Heart left ventricle (tissue), 16 donors: Measurements from ENCODE around the gene LYPD1. TPM values are rescaled to one million over a fixed set of nuclear protein-coding genes. Genes with fewer than 3 reads are reported as not detected.

Experiments
- ATAC-seq, 4 donors: fragments of 200-7000 bp; cut with Tn5 transposase; one replicate each; pipeline ENCODE4 v1.9.1; 2020 to 2022; ENCODE audit warnings: moderate library complexity in 4 of 4, mild to moderate bottlenecking in 3 of 4, moderate number of reproducible peaks in 1 of 4
- DNase-seq, 5 donors: peaks; one replicate each; pipeline ENCODE4 v3.0.0-alpha.2; 2020
- H3K27ac ChIP-seq, 12 donors: fragments of 200-600 bp; sonication (generic) in 4 of 12; one replicate each; pipeline versions ENCODE4 v1.5.0 to v1.8.0; 2016 to 2022; ENCODE audit warnings: mild to moderate bottlenecking in 2 of 12
- H3K27me3 ChIP-seq, 9 donors: fragments of 200-600 bp; sonication (generic) in 2 of 9; one replicate each; pipeline versions ENCODE4 v1.5.1 to v1.8.0; 2016 to 2022; ENCODE audit warnings: mild to moderate bottlenecking in 3 of 9
- H3K36me3 ChIP-seq, 9 donors: fragments of 200-600 bp; sonication (generic) in 2 of 9; one replicate each; pipeline versions ENCODE4 v1.5.0 to v1.8.0; 2018 to 2022; ENCODE audit warnings: mild to moderate bottlenecking in 2 of 9
- H3K4me1 ChIP-seq, 12 donors: fragments of 200-600 bp; sonication (generic) in 4 of 12; one replicate each; pipeline versions ENCODE4 v1.5.0 to v1.8.0; 2016 to 2022; ENCODE audit warnings: mild to moderate bottlenecking in 3 of 12
- H3K4me3 ChIP-seq, 12 donors: fragments of 200-600 bp; sonication (generic) in 4 of 12; one replicate each; pipeline versions ENCODE4 v1.5.0 to v1.8.0; 2017 to 2022; ENCODE audit warnings: mild to moderate bottlenecking in 9 of 12, moderate library complexity in 4 of 12
- H3K9me3 ChIP-seq, 12 donors: fragments of 200-600 bp; sonication (generic) in 4 of 12; one replicate each; pipeline versions ENCODE4 v1.5.0 to v1.8.0; 2016 to 2022; ENCODE audit warnings: mild to moderate bottlenecking in 1 of 12
- POLR2A ChIP-seq, 2 donors: fragments of 450-650 bp; IDR thresholded peaks; one replicate each; pipeline ENCODE4 v1.6.1; 2017; ENCODE audit warnings: antibody characterized with exemption in 2 of 2, mild to moderate bottlenecking in 2 of 2, moderate library complexity in 2 of 2
- WGBS, 4 donors: extraction: QIAGEN DNeasy Blood & Tissue Kit in 2 of 4; methylation state at CpG; one replicate each; pipeline versions ENCODE4 v1.1.5 to v1.1.7; 2013 to 2018; 5-methylcytosine and 5-hydroxymethylcytosine counted together
- intact Hi-C, 10 donors: fragments of 100-400 bp; cut with DNase I; formaldehyde crosslinking; loops; one replicate each; pipeline versions ENCODE4 v1.11.1 to v1.14.2; 2022
- polyA plus RNA-seq, 2 donors: library from polyadenylated mRNA; stranded (reverse); fragments of 200-250 nt; gene quantifications; one replicate each; pipeline ENCODE4 v1.2.3, GENCODE V29; 2013
- total RNA-seq, 9 donors: library from RNA; depleted of rRNA in 2 of 9; stranded (reverse); fragments of >200 nt in 2 of 9; fragmentation: NEBNext Ultra II Directional in 3 of 9; extraction: Animal tissue kit (Norgen Biotek cat#: 25700) in 3 of 9; gene quantifications; one replicate each; pipeline versions ENCODE4 v1.1.0 to v1.2.4, GENCODE V29; 2016 to 2023
- TF ChIP-seq, protein P1 (sequence below), 12 donors: fragments of 200-600 bp; sonication (generic) in 4 of 12; IDR thresholded peaks; one replicate each; pipeline versions ENCODE4 v1.5.0 to v1.8.0; 2018 to 2022; ENCODE audit warnings: antibody characterized with exemption in 12 of 12, mild to moderate bottlenecking in 5 of 12
- donor health status: ischemic (EF 13 %, LVEDD 7.1; RV severe dilation, severe dysfunction).
- donor health status: healthy with polysubstance abuse.
- donor health status: DM: no; HTN: yes; CAD: no.
- donor health status: DM: no; HTN: no; CAD: no.
- donor health status: ischemic (EF 25% LVEDD 6.9; RV normal size, moderate dysfunction).
- donor health status: ischemic (EF 25% LVEDD 5.7; RV mildly dilated, moderate dysfunction).
- donor health status: healthy.
- donor health status: DM: yes; HTN: yes; CAD: no.
- donor health status: ischemic (EF 35%, LVEDD 5.7; RV mildly dilated, moderate dysfunction).
- donor health status: nonischemic (EF 11% LVEDD 7.7; RV severe dilation, severe dysfunction).
- donor health status: DM: yes; HTN: yes; CAD: no.
- donor health status: PGD.
- donor health status: ischemic (EF 29% LVEDD 5.4; RV normal size, mild dysfunction).
- donor health status: nonischemic (EF 23%, LVEDD 6.1; RV moderate dilation, normal function).

LYPD1 gene
- total and polyA plus RNA-seq, 11 donors, result 0.15 to 1.8 (median 0.34) TPM; not detected in 3

DNA sequence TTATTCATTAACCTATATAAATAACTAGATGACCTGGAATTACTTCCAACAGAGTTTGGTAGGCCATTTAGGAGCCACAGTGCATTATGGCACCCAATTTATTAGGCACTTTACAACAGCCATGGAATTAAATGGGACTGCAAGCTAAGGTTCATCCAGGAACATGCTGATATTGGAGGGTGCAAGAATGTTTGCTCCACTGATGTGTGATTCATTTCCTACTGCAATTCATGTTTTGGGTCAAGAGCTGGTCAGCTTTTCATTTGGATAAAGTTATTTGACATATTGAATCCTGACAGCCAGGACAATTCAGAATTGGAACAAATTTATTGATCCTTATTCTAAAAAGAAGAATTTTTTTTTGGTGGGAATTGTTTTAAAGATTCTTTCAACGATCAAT, 11.8 kb upstream of the LYPD1 start:
- intact Hi-C loops, result no loop called here
- no peak overlapping the region for H3K4me3 ChIP-seq
- no peaks in the 10 kb centered on the region for H3K36me3 ChIP-seq
- no peak for DNase-seq
- no peak for ATAC-seq
- no peak overlapping the region for H3K27ac ChIP-seq
- H3K27me3 ChIP-seq, result no peaks in the 10 kb centered on the region
- H3K4me1 ChIP-seq, result no peaks in the 10 kb centered on the region
- WGBS, 4 donors, result 96 to 100% (median 97%) methylated on average over 1 of the region's 1 CpG
- TF ChIP-seq, protein P1, sequence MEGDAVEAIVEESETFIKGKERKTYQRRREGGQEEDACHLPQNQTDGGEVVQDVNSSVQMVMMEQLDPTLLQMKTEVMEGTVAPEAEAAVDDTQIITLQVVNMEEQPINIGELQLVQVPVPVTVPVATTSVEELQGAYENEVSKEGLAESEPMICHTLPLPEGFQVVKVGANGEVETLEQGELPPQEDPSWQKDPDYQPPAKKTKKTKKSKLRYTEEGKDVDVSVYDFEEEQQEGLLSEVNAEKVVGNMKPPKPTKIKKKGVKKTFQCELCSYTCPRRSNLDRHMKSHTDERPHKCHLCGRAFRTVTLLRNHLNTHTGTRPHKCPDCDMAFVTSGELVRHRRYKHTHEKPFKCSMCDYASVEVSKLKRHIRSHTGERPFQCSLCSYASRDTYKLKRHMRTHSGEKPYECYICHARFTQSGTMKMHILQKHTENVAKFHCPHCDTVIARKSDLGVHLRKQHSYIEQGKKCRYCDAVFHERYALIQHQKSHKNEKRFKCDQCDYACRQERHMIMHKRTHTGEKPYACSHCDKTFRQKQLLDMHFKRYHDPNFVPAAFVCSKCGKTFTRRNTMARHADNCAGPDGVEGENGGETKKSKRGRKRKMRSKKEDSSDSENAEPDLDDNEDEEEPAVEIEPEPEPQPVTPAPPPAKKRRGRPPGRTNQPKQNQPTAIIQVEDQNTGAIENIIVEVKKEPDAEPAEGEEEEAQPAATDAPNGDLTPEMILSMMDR (IDR thresholded peaks at IDR 0.05), result no peak
- H3K9me3 ChIP-seq, result no peaks in the 10 kb centered on the region

DNA sequence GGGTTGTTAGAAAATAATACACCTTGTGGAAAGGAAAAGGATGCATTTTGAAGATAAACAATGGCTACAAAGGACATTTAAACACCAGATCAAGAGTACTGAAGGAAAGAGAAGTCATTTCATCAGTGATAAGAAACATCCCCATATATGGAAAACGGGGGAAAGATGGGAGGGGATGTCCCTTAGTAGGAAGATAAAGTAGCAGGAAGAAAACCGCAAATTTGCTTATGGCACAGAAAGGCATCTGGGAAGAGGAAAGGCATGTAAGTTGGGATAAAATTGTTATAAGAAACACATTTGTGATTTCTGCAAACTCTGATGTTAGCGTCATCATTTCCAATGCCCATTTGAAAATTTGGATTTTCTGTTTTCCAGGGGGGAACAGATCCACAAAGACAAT, 10.5 kb upstream of the LYPD1 start:
- TF ChIP-seq POLR2A (IDR thresholded peaks at IDR 0.05), result no peak
- TF ChIP-seq, protein P1 (IDR thresholded peaks at IDR 0.05), result no peak
- H3K27ac ChIP-seq, result no peak overlapping the region
- intact Hi-C loops, result no loop called here
- ATAC-seq (no peak), DNase-seq (no peak)
- no peaks in the 10 kb centered on the region for H3K9me3 ChIP-seq
- no peaks in the 10 kb centered on the region for H3K36me3 ChIP-seq
- no peaks in the 10 kb centered on the region for H3K4me1 ChIP-seq
- no peaks in the 10 kb centered on the region for H3K27me3 ChIP-seq
- H3K4me3 ChIP-seq, result no peak overlapping the region
- WGBS, 4 donors, result 71 to 77% (median 75%) methylated on average over 3 of the region's 3 CpGs

GRCh38 chr2:132678483-132678882, 8.5 kb upstream of the LYPD1 start:
- no peak overlapping the region for H3K27ac ChIP-seq
- DNase-seq, result no peak
- 90 to 95% (median 90%) methylated on average over 2 of the region's 2 CpGs for WGBS, 4 donors
- peaks cover 0 to 3% (median 0%) of the 10 kb centered on the region in 9 donors for H3K27me3 ChIP-seq
- intact Hi-C loops, result loop anchor here in 1 of 10 donors (10.0 kb wide), 1 partner anchor 1166 kb away; no protein-coding TSS in a partner anchor
- ATAC-seq, result no peak
- H3K36me3 ChIP-seq, result no peaks in the 10 kb centered on the region
- H3K4me3 ChIP-seq, result no peak overlapping the region
- no peaks in the 10 kb centered on the region for H3K9me3 ChIP-seq
- TF ChIP-seq, protein P1 (IDR thresholded peaks at IDR 0.05), result no peak
- TF ChIP-seq POLR2A (IDR thresholded peaks at IDR 0.05), result no peak
- H3K4me1 ChIP-seq, result no peaks in the 10 kb centered on the region

- no peaks in the 10 kb centered on the region for H3K36me3 ChIP-seq
- H3K9me3 ChIP-seq, result no peaks in the 10 kb centered on the region
- H3K27ac ChIP-seq, result no peak overlapping the region
- H3K4me1 ChIP-seq, result no peaks in the 10 kb centered on the region
- intact Hi-C loops, result loop anchor here in 1 of 10 donors (10.0 kb wide), 1 partner anchor 1167 kb away; no protein-coding TSS in a partner anchor
- H3K4me3 ChIP-seq, result no peak overlapping the region
- no peak for ATAC-seq
- no peak for DNase-seq
- WGBS, 4 donors, result 77 to 93% (median 81%) methylated on average over 5 of the region's 5 CpGs
- peaks cover 0 to 3% (median 0%) of the 10 kb centered on the region in 9 donors for H3K27me3 ChIP-seq
- TF ChIP-seq POLR2A (IDR thresholded peaks at IDR 0.05), result no peak
- TF ChIP-seq, protein P1 (IDR thresholded peaks at IDR 0.05), result no peak
These were observed 7.7 kb upstream of the LYPD1 start for GRCh38 chr2:132677661-132678060.
